ENCODE results near the gene RELT. TPM values are rescaled to one million over a fixed set of nuclear protein-coding genes. Genes with fewer than 3 reads are reported as not detected.

RELT gene
- total and polyA plus RNA-seq, 2 donors (not counting 1 experiment from before 2014, with no cell fraction given) = 71.6 to 92.4 TPM

GRCh38 chr11:73396251-73396930, 20.2 kb downstream of the RELT start:
- peaks cover 25% of the 10 kb centered on the region for H3K79me2 ChIP-seq (ENCODE audit: control insufficient read depth, insufficient read depth, low read length)
- no peak overlapping the region for H3K4me3 ChIP-seq (ENCODE audit: control extremely low read depth in 1 of 5, extremely low read depth in 1 of 5, insufficient read depth in 1 of 5, low read depth in 2 of 5, low read length in 4 of 5)
- ATAC-seq (ENCODE audit: low read depth) = no peak
- H3K4me1 ChIP-seq (ENCODE audit: control insufficient read depth in 2 of 2, insufficient read depth in 2 of 2, low read length in 2 of 2) = peaks cover 3 to 13% of the 10 kb centered on the region in 2 donors
- H3K4me2 ChIP-seq (replicated peaks; ENCODE audit: low read depth, low read length, poor library complexity, severe bottlenecking) = no peak overlapping the region
- ChIA-PET POLR2A (no interaction called here), CTCF (interaction anchor here (1.3 to 9.4 kb wide), 7 partner anchors 22 to 265 kb away, joined by 4 to 102 read pairs (median 6); no protein-coding TSS in a partner anchor)
- Mint-ChIP-seq H3K4me1 (peaks cover 15% of the 10 kb centered on the region), H3K9me3 (ENCODE audit: insufficient read depth) (no peaks in the 10 kb centered on the region), H3K27ac (no peak overlapping the region), H3K27me3 (no peaks in the 10 kb centered on the region), H3K4me3 (no peak overlapping the region)
- no peaks in the 10 kb centered on the region for H3K9me3 ChIP-seq (ENCODE audit: control extremely low read depth in 1 of 3, control insufficient read depth in 2 of 3, insufficient read depth in 1 of 3, low read length in 2 of 3)
- TF ChIP-seq CTCF (IDR thresholded peaks at IDR 0.05) (no peak), EZH2 (IDR thresholded peaks at IDR 0.05; ENCODE audit: borderline replicate concordance, insufficient read depth, low read depth, low read length, poor library complexity, severe bottlenecking) (no peak)
- no peak overlapping the region for H3K27ac ChIP-seq (ENCODE audit: low read length in 2 of 2)
- WGBS (ENCODE audit: insufficient coverage) = 93% methylated on average over 5 of the region's 6 CpGs
- peaks cover 0 to 80% of the 10 kb centered on the region in 2 experiments for H3K36me3 ChIP-seq (replicated peaks in 1 of 2; ENCODE audit: control extremely low read depth in 1 of 2, control insufficient read depth in 1 of 2, extremely low read depth in 1 of 2, insufficient read depth in 2 of 2, low read length in 1 of 2)
- H3K9ac ChIP-seq (ENCODE audit: low read length) = no peak overlapping the region
- H3K27me3 ChIP-seq (replicated peaks in 1 of 4; ENCODE audit: control extremely low read depth in 1 of 4, control insufficient read depth in 3 of 4, insufficient read depth in 4 of 4, low read length in 3 of 4) = no peaks in the 10 kb centered on the region
- peaks cover 48% of the 10 kb centered on the region for H4K20me1 ChIP-seq (ENCODE audit: control insufficient read depth, insufficient read depth, low read length, poor library complexity, severe bottlenecking)
- DNase-seq = peak; percentile 16
- intact Hi-C loops (cut with micrococcal nuclease) = no loop called here
- no peak overlapping the region for H2AFZ ChIP-seq (ENCODE audit: insufficient read depth, low read depth, low read length, poor library complexity, severe bottlenecking)

GRCh38 chr11:73396985-73397384, 20.8 kb downstream of the RELT start:
- Histone ChIP-seq H2AFZ (ENCODE audit: insufficient read depth, low read depth, low read length, poor library complexity, severe bottlenecking) (no peak overlapping the region), H3K4me3 (ENCODE audit: control extremely low read depth in 1 of 5, extremely low read depth in 1 of 5, insufficient read depth in 1 of 5, low read depth in 2 of 5, low read length in 4 of 5) (no peak overlapping the region), H3K4me1 (ENCODE audit: control insufficient read depth in 2 of 2, insufficient read depth in 2 of 2, low read length in 2 of 2) (peaks cover 3 to 13% of the 10 kb centered on the region in 2 donors), H4K20me1 (ENCODE audit: control insufficient read depth, insufficient read depth, low read length, poor library complexity, severe bottlenecking) (peaks cover 43% of the 10 kb centered on the region), H3K27ac (ENCODE audit: low read length in 2 of 2) (no peak overlapping the region), H3K9ac (ENCODE audit: low read length) (no peak overlapping the region), H3K36me3 (replicated peaks in 1 of 2; ENCODE audit: control extremely low read depth in 1 of 2, control insufficient read depth in 1 of 2, extremely low read depth in 1 of 2, insufficient read depth in 2 of 2, low read length in 1 of 2) (peaks cover 0 to 74% of the 10 kb centered on the region in 2 experiments), H3K4me2 (replicated peaks; ENCODE audit: low read depth, low read length, poor library complexity, severe bottlenecking) (no peak overlapping the region), H3K9me3 (ENCODE audit: control extremely low read depth in 1 of 3, control insufficient read depth in 2 of 3, insufficient read depth in 1 of 3, low read length in 2 of 3) (no peaks in the 10 kb centered on the region), H3K27me3 (replicated peaks in 1 of 4; ENCODE audit: control extremely low read depth in 1 of 4, control insufficient read depth in 3 of 4, insufficient read depth in 4 of 4, low read length in 3 of 4) (no peaks in the 10 kb centered on the region), H3K79me2 (ENCODE audit: control insufficient read depth, insufficient read depth, low read length) (peaks cover 19% of the 10 kb centered on the region)
- H3K4me3 Mint-ChIP-seq = no peak overlapping the region
- DNase-seq (no peak), ATAC-seq (ENCODE audit: low read depth) (no peak)
- no peaks in the 10 kb centered on the region for H3K27me3 Mint-ChIP-seq
- CTCF ChIA-PET = interaction anchor here (1.4 to 9.4 kb wide), 6 partner anchors 37 to 264 kb away, joined by 5 to 102 read pairs (median 8); no protein-coding TSS in a partner anchor
- H3K9me3 Mint-ChIP-seq (ENCODE audit: insufficient read depth) = no peaks in the 10 kb centered on the region
- TF ChIP-seq EZH2 (IDR thresholded peaks at IDR 0.05; ENCODE audit: borderline replicate concordance, insufficient read depth, low read depth, low read length, poor library complexity, severe bottlenecking) = no peak
- no peak for TF ChIP-seq CTCF (IDR thresholded peaks at IDR 0.05)
- intact Hi-C loops (cut with micrococcal nuclease) = no loop called here
- H3K27ac Mint-ChIP-seq = peak overlapping the region; percentile 72
- H3K4me1 Mint-ChIP-seq = peaks cover 15% of the 10 kb centered on the region
- WGBS (ENCODE audit: insufficient coverage) = 95% methylated on average over 6 of the region's 7 CpGs
- POLR2A ChIA-PET = interaction anchor here (0.5 to 0.6 kb wide), 3 partner anchors 9 to 189 kb away, joined by 4 to 8 read pairs (median 6); no protein-coding TSS in a partner anchor
